OCI-LY7 (cell line): ENCODE measurements around the gene ZNF554.

Experiments
- CTCF ChIP-seq: fragments of 200-600 bp; sonication (generic); conservative IDR thresholded peaks from 2 replicates; pipeline ENCODE4 v1.5.1; 2014; ENCODE audit warnings: mild to moderate bottlenecking, antibody characterized with exemption, low read length, moderate library complexity, mixed read lengths
- EZH2phosphoT487 ChIP-seq: fragments of 200-600 bp; sonication (generic); IDR thresholded peaks from 2 replicates; pipeline ENCODE4 v1.6.1; 2018; ENCODE audit warnings: low read depth, borderline replicate concordance, mild to moderate bottlenecking, mixed run types, antibody characterized with exemption, low read length, moderate library complexity, mixed read lengths

- TF ChIP-seq CTCF = no peak
- TF ChIP-seq EZH2phosphoT487 = no peak
Observed at GRCh38 chr19:2771786-2772674, 47.6 kb upstream of the ZNF554 start.
